GM18507 (cell line): ENCODE results near the gene TCEA3.
"Not testable (repeated sequence)": the region's sequence is repeated elsewhere in the genome, so short reads cannot be mapped to it uniquely, and the experiment has no call there.

ENCODE experiments used
- DNase-seq: peaks from one replicate; pipeline ENCODE4 v3.0.0; 2011; ENCODE audit warnings: low read depth; ENCODE audit not compliant: insufficient read length; ENCODE audit errors: extremely low spot score
- FAIRE-seq: peaks from 2 replicates; lab custom pipeline; 2011; peaks lifted over from hg19 to GRCh38; lab: Jason Lieb, UNC

Gene TCEA3

GRCh38 chr1:23399229-23399628 lies 25.3 kb downstream of the TCEA3 start:
- no peak for FAIRE-seq
- no peak for DNase-seq

- FAIRE-seq (no peak), DNase-seq (no peak)
These were observed 26.6 kb downstream of the TCEA3 start for GRCh38 chr1:23397908-23398307.

DNA sequence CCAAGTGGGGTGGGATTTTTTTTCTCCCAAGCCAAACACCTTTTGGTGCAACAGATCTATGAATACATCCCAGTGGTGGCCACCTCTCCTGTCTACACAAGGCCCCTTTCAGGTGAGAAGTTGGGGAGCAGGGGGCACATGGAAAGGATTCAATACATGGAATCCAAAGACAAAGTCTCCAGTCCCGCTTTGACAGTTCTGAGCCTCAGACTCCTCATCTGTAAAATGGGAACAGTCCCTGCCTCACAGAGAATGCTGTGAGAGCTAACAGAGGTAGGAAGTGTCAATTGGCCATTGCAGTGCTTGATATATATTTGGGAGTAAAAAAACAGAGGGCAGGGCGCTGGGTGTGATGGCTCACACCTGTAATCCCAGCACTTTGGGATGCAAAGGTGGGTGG lies 28.2 kb downstream of the TCEA3 start:
- FAIRE-seq (no peak), DNase-seq (no peak)

- no peak for DNase-seq
- FAIRE-seq: no peak
These were observed 28.7 kb downstream of the TCEA3 start for GRCh38 chr1:23395849-23396248.

GRCh38 chr1:23395154-23395724 lies 29.3 kb downstream of the TCEA3 start:
- no peak for FAIRE-seq

GRCh38 chr1:23394684-23395083 lies 29.9 kb downstream of the TCEA3 start:
- DNase-seq: no peak
- no peak for FAIRE-seq

More at GRCh38 chr1:23395154-23395724, 29.3 kb downstream of the TCEA3 start:
- no peak for DNase-seq

DNA sequence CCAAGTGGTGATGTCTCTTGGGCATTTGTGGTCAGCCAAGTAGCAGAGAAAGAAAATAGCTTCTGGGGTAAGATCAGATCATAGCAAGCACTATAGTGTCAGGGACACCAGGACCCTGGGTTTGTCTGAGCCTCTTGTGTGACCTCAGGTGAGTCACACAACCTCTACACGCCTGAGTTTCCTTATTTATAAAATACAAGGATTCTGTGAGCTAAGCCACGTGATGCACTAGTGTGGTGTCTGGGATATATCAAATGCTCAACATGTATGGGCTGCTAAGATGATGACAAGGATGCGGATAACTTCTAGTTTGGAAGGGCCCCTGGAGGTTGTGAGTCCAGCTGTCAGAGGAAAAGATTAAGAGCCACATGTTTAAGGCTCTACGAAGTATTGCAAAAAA lies 30.4 kb downstream of the TCEA3 start:
- DNase-seq: no peak
- no peak for FAIRE-seq

DNA sequence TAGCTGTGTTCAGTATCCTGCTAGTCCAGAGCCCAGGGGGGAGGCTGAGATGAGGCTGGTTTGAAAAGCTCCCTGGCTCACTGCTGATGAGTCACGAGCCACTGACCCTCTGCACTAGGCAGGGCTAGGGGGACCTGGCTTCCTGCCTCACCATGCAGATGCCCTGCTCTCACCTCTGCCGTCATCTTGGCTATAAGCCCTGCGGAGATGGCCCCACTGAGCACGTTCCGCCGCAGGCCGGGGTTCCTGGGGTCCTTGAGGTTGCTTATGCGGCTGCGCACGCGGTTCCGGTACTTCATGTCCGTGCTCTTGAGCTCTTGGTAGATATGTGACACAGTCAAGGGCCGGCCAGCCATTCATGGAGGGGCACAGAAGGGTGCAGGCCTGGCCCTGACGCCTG lies 30.8 kb downstream of the TCEA3 start:
- no peak for DNase-seq
- FAIRE-seq: no peak

DNA sequence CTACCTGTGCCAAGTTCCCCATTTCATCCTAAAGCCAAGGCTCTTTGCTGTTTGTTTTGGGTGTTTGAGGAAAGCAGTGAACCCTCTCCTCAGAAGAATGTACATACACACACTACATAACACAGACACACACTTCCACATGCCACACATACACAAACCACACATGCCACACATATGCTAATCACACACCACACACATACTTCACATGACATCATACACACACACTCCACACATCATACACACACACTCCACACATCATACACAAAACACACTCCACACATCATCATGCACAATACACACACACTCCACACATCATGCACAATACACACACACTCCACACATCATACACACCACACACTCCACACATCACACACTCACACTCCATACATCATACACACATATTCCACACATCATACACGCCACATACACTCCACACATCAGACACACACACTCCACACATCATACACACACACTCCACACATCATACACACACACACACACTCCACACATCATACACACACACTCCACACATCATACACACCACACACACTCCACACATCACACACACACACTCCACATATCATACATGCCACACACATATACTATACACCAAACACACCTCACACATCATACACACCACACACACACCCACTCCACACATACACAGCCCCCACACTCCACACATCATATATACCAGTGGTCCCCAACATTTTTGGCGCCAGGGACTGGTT lies 32.3 kb downstream of the TCEA3 start:
- FAIRE-seq (peak; percentile 64), DNase-seq (no peak)

DNA sequence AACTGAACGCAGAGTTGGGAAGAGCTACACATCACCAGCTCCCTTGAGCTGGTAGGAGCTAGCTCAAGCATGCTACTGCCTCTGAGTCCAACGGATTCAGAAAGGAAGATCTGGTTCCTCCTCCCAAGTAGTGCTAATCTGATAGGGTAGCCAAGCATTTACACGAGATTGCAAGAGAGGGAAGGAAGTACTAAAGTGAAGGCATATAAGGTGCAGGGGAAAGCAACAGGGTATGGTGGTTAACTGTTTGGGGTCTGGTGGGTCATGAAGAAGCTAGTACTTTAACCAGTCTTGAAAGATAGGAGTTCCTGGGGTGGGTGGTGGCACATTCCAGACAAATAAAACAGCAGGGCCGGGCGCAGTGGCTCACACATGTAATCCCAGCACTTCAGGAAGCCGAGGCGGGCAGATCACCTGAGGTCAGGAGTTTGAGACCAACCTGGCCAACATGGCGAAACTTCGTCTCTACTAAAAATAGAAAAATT lies 34.7 kb downstream of the TCEA3 start:
- FAIRE-seq (no peak), DNase-seq (no peak)

- DNase-seq (no peak), FAIRE-seq (no peak)
These were observed 37.1 kb downstream of the TCEA3 start for GRCh38 chr1:23387494-23387893.

GRCh38 chr1:23385119-23385621 lies 39.4 kb downstream of the TCEA3 start:
- FAIRE-seq (no peak), DNase-seq (no peak)

- DNase-seq (no peak), FAIRE-seq (no peak)
These were observed 40.1 kb downstream of the TCEA3 start for GRCh38 chr1:23384312-23385058.

DNA sequence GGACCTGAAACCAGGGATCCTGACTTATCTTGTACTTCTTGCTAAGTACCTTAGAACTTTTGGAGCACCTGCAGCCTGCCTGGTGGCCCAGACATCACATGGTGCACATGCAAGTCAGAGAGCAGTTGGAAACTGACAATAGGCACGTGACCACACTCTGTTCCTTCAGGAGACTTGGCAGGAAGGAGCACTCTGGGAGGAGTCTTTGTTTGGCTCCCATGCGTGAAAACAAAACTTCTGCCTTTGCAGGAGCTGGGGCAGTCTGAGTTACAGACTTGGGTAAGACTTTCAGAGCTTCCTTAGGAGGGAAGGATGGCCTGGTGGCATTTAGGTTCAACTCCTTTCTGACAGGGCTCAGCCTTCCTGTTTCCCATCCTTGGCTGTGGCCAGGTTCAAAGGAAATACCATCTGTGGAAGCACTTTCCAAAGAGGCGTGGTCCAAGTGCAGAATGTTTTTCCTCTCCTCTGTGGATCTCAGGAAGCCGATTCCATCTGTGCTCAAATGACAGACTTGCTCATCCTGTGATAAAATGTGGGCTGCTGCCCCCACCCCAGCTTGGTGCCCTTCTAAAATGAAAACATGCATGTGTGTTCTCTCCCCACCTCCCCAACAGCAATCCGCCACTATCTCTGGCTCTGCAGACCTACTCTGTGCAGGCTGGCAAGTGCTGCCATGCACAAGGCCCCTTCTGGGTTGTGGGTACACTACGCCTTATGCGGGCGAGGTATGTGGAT lies 40.8 kb downstream of the TCEA3 start:
- DNase-seq: no peak
- no peak for FAIRE-seq

- no peak for FAIRE-seq
- no peak for DNase-seq
These were observed 43.2 kb downstream of the TCEA3 start for GRCh38 chr1:23381233-23381885.

- DNase-seq (no peak), FAIRE-seq (no peak)
These were observed 43.8 kb downstream of the TCEA3 start for GRCh38 chr1:23380719-23381118.

DNA sequence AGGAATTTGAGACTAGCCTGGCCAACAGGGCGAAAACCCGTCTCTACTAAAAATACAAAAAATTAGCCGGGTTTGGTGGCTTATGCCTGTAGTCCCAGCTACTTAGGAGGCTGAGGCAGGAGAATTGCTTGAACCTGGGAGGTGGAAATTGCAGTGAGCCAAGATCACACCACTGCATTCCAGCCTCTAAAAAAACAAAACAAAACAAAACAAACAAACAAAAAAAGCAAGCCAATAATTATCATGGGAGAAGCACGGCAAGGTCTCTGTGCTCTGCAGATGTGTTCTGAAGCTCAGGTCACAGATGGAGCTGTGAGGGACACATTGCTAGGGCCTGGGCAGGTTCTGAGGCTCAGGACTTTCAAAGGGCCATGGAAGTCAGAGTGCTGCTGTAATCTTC lies 44.3 kb downstream of the TCEA3 start:
- FAIRE-seq, DNase-seq: not testable (repeated sequence)

DNA sequence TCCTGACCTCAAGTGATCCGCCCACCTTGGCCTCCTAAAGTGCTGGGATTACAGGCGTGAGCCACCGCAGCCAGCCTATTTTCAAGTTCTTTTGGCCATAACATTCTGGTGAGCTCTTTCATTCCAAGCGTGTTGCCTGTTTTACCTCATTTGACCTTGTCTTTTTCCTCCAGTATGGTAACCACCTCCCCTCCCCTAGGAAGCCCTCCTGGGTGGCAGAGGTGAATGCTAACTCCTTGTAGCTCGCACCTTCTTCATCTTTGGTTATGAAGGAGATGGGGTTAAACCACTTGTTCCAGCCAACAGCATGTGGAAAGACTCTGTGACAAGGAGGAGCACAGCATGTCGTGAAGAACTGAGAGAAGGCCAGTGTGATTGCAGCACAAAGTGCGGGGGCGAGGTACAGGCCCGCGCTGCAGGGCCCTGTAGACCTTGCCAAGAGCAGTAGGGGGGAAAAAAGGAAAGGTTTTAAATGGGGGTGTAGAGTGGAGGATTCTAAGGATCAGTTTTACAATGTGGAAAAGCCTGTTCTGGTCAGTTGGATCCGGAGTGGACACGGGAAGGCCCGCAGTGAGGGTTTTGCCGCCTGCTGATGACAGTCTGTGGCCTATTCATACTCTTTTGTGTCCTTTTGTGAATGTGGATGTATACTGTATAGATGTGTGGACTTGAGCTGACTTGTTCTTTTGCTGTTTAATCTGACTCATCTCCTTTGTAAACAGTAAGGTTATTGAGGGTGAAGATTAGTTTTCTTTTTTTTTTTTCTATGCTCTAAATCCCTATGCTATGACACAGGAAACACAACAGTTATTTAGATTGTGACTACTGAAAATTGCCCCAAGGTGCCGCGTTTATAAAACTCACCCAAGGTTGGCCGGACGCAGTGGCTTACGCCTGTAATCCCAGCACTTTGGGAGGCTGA lies 47.4 kb downstream of the TCEA3 start:
- FAIRE-seq: no peak
- no peak for DNase-seq
